ENCODE data around the gene ZNF791. TPM values are rescaled to one million over a fixed set of nuclear protein-coding genes. Genes with fewer than 3 reads are reported as not detected.
"Not testable (repeated sequence)": the region's sequence is repeated elsewhere in the genome, so short reads cannot be mapped to it uniquely, and the experiment has no call there.

Gene ZNF791
- total and polyA plus RNA-seq, 12 donors: 4.7 to 22.1 (median 16.6) TPM

GRCh38 chr19:12606796-12607195 is 3.9 kb upstream of the ZNF791 start:
- H3K36me3 ChIP-seq: peaks cover 0 to 72% (median 12%) of the 10 kb centered on the region in 9 donors
- intact Hi-C loops (cut with DNase I): no loop called here
- H3K4me1 ChIP-seq: peaks cover 0 to 18% (median 12%) of the 10 kb centered on the region in 9 donors
- no peaks in the 10 kb centered on the region for H3K9me3 ChIP-seq
- DNase-seq (no peak), ATAC-seq (no peak)
- 94 to 96% methylated on average over 1 of the region's 1 CpG for WGBS, 2 donors
- H3K27me3 ChIP-seq: no peaks in the 10 kb centered on the region
- H3K4me3 ChIP-seq: no peak overlapping the region
- no peak for TF ChIP-seq CTCF (IDR thresholded peaks at IDR 0.05)
- no peak overlapping the region for H3K27ac ChIP-seq

DNA sequence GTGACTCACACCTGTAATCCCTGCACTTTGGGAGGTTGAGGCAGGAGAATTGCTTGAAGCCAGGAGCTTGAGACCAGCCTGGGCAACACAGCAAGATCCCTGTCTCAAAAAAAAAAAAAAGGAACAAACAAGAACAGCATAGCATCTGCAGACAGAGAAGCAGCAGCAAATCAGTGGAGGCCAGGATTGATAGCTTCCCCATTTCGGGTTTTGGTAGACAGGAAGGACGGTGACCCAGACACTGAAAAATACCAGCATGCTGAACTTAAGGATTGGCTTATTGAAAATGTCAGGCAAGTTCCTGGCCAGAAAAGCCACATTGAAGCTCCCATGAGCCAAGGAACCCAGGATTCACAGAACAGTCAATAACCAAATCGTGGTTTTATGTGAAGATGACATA is 3.1 kb upstream of the ZNF791 start:
- Histone ChIP-seq H3K4me1 (peaks cover 0 to 26% (median 21%) of the 10 kb centered on the region in 9 donors), H3K27ac (no peak overlapping the region), H3K36me3 (peaks cover 0 to 72% (median 12%) of the 10 kb centered on the region in 9 donors), H3K27me3 (no peaks in the 10 kb centered on the region), H3K4me3 (no peak overlapping the region), H3K9me3 (no peaks in the 10 kb centered on the region)
- TF ChIP-seq CTCF (IDR thresholded peaks at IDR 0.05): no peak
- WGBS, 2 donors: 92 to 95% methylated on average over 3 of the region's 3 CpGs
- ATAC-seq (no peak), DNase-seq (no peak)
- intact Hi-C loops (cut with DNase I): no loop called here

DNA sequence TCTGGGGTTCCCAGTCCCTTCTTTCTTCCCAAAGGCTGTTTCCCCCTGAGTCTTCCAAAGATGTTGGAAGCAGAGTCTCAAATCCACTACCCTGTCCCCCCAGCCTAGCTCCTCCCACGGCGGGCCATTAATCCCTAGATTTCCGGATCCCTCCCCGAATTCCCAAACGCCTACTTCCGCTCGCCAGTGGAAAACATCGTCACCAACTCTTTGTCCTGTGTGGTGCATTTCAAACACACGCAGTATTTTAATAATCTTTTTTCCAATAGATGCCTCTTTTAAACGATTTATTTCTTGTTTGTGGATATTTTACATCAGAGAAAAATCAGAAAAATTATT is 610 bp downstream of the ZNF791 start:
- H3K4me1 ChIP-seq: peaks cover 0 to 57% (median 43%) of the 10 kb centered on the region in 9 donors
- H3K27me3 ChIP-seq: no peaks in the 10 kb centered on the region
- H3K27ac ChIP-seq: peak overlapping the region; percentile 86 to 99 (median 97)
- DNase-seq (peak; percentile 61 to 86), ATAC-seq (peak; percentile 79 to 88 (median 84))
- 0 to 1% methylated on average over 10 of the region's 10 CpGs for WGBS, 2 donors
- H3K9me3 ChIP-seq: no peaks in the 10 kb centered on the region
- no peak for TF ChIP-seq CTCF (IDR thresholded peaks at IDR 0.05)
- peak overlapping the region; percentile 78 to 100 (median 97) for H3K4me3 ChIP-seq
- peaks cover 0 to 66% (median 12%) of the 10 kb centered on the region in 9 donors for H3K36me3 ChIP-seq
- intact Hi-C loops (cut with DNase I): no loop called here

GRCh38 chr19:12617646-12618045 is 6.9 kb downstream of the ZNF791 start:
- DNase-seq (no peak), ATAC-seq (no peak)
- H3K4me3 ChIP-seq: no peak overlapping the region
- no peaks in the 10 kb centered on the region for H3K27me3 ChIP-seq
- no peaks in the 10 kb centered on the region for H3K9me3 ChIP-seq
- intact Hi-C loops (cut with DNase I): no loop called here
- WGBS, 2 donors: 76 to 90% methylated on average over 4 of the region's 4 CpGs
- no peak overlapping the region for H3K27ac ChIP-seq
- no peak for TF ChIP-seq CTCF (IDR thresholded peaks at IDR 0.05)
- peaks cover 0 to 47% (median 12%) of the 10 kb centered on the region in 9 donors for H3K36me3 ChIP-seq
- peaks cover 0 to 66% (median 32%) of the 10 kb centered on the region in 9 donors for H3K4me1 ChIP-seq

- DNase-seq; intact Hi-C loops (cut with DNase I); H3K27ac ChIP-seq; ATAC-seq; H3K9me3 ChIP-seq; H3K4me3 ChIP-seq; H3K27me3 ChIP-seq: not testable (repeated sequence)
- H3K36me3 ChIP-seq: peaks cover 0 to 49% (median 29%) of the 10 kb centered on the region in 9 donors
- 69 to 74% methylated on average over 23 to 26 of the region's 26 CpGs for WGBS, 2 donors
- H3K4me1 ChIP-seq: peaks cover 0 to 38% (median 8%) of the 10 kb centered on the region in 9 donors
These were observed 10.7 kb downstream of the ZNF791 start for GRCh38 chr19:12621253-12622024.

Measured in heart right ventricle (tissue), 16 donors.